NCI-H524 (cell line): ENCODE measurements around the gene ATP7A.

ENCODE experiments used
- DNase-seq, 2 experiments: peaks; one replicate each; lab custom pipeline; 2025; lab: John Stamatoyannopoulos, UW

Gene ATP7A

GRCh38 chrX:77945910-77946545 lies 35.5 kb downstream of the ATP7A start:
- no peak for DNase-seq

- DNase-seq, result no peak
Measured at GRCh38 chrX:77946571-77946970, 36.1 kb downstream of the ATP7A start.

- no peak for DNase-seq
Measured at GRCh38 chrX:77949840-77950239, 39.3 kb downstream of the ATP7A start.

DNA sequence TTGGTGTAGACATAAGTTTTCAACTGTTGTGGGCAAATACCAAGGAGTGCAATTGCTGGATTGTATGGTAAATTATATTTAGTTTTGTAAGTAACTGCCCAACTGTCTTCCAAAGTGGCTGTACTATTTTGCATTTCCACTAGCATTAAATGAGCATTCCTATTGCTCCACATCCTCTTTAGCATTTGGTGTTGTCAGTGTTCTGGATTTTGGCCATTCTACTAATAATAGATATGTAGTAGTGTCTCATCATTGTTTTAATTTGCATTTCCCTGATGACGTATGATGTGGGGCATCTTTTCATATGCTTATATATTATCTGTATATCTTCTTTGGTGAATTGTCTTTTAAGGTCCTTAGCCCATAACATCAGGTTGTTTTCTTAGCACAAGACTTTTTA lies 41.7 kb downstream of the ATP7A start:
- DNase-seq, result no peak

DNA sequence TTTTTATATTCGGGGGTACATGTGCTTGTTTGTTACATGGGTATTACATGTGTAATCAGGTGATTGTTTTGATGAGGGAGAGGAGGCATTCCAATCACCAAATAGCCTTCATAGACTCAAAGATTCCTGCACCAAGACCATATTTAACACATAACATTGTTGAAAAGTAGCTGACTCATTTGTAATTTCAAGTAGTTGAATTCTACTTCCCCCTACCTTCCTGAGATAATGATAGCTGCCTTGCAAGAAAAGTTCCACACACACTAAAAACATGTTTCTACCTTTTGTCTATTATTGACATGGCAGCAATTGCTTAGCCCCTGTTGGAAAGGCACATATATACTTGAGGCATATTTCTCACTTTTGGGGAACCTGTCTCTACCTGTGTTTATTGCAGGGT lies 42.8 kb downstream of the ATP7A start:
- DNase-seq, result no peak

DNA sequence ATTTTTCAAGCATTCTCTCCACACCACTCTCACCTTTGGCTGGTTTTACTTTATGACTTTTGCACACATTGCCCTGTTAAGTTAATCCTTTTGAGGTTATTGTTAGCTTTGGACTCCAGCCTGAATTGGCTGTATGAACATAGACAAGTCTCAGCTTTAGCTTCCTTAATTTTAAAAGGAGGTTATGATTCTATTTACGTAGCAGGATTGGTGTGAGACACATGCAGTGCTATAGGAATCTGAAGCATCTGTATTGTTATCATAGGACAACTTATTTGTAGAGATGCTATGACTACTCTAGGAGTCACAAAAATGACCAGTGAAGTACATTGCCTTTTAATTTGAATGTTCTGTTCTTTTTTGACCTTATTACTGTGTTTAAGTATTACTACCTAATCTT lies 43.2 kb downstream of the ATP7A start:
- DNase-seq, result no peak

GRCh38 chrX:77960567-77960966 lies 50.1 kb downstream of the ATP7A start:
- no peak for DNase-seq

DNA sequence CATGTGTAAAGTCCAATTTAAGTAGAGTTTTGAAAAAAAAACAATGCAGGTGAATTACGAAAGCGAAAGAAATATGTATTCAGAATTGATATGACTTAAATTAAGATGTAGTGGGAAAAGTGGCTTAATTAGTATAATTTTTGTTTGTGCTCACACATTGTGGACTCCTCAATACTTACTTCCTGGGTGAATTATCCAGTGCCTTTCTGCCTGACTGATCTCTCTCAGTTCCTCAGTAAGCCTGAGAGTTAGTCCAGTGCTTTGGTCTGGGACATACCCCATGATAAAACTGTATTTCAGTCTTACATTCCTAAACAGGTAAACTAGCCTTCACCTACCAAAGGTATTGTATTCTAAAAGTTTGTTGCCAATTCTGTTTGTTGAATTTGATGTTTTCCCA lies 50.6 kb downstream of the ATP7A start:
- no peak for DNase-seq

GRCh38 chrX:77962068-77962902 lies 51.8 kb downstream of the ATP7A start:
- no peak for DNase-seq

- no peak for DNase-seq
Measured at GRCh38 chrX:77966361-77966760, 55.9 kb downstream of the ATP7A start.

DNA sequence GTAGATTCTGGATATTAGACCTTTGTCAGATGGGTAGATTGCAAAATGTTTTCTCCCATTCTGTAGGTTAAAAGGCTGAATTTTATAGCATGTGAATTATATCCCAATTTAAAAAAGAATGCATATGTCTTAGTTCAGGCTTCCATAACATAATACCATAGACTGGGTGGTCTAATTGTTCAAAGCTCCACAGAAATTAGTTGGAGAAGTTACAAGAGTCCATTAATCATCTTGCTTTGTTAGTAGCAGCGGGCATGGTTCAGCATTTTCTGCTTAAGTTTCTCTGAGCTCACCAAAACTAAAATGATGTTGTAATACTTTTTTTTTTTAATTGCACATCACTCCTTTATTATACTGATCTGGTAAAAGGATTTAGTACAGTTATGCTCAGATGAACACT lies 57.1 kb downstream of the ATP7A start:
- DNase-seq, result no peak

DNA sequence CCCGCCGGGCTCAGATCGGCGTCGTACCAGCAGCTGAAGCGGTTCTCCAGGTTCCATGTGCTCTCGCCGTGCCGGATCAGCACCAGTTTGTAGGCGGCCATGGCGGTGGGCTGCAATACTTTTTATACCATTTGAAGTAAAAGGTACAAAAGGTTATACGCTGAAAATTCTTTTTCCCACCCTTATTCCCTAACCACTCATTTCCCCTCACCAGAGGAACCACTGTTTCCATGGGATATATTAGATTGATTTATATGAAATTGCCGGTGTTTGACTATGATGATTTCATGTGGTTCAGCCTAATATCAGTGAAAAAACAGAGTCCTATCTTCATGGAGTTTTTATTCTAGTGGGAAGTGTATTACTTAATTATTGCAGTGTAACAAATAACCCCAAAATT lies 59.0 kb downstream of the ATP7A start, which contains the start of gene PGAM4:
Gene PGAM4, minus strand, starts transcription at position 101 of the 400 bp plus-strand sequence. Its CDS starts 0 bp downstream, at position 101.
- DNase-seq, result no peak

DNA sequence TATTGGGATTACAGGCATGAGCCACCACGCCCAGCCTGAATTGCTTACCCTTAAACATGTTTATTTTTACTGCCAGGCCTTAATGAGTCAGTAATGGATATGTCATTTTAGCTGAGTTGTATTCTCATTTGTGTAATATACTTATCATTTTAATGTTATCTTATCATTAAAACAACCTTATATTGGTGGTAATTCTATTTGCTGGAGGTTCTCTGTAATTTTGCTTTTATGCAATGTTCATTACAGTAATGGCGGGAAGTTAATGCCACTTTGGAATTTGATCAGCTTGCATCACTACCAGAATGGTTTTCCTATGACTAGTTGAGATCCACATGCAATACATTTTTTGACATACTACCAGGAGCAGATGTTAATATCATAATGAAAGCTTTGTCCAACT lies 65.3 kb downstream of the ATP7A start:
- DNase-seq, result no peak

GRCh38 chrX:77977095-77977494 lies 66.6 kb downstream of the ATP7A start:
- DNase-seq, result no peak

GRCh38 chrX:77977518-77977917 lies 67.0 kb downstream of the ATP7A start:
- DNase-seq, result no peak

- no peak for DNase-seq
Measured at GRCh38 chrX:77979870-77980269, 69.4 kb downstream of the ATP7A start.

DNA sequence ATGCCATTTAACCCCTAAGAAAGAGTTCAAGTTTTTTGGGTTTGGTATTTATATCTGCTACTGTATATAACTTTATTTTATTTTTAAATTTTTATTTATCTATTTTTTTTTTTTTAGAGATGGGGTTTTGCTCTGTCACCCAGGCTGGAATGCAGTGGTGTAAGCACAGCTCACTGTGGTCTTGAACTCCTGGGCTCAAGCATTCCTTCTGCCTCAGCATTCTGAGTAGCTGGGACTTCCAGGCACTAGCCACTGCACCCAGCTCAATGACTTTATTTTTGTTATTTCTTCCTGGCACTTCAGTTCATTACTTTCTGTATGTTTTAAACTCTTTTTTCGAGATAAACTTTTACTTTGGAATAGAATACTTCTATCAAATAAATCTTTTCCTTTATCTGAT lies 101.4 kb downstream of the ATP7A start:
- no peak for DNase-seq

DNA sequence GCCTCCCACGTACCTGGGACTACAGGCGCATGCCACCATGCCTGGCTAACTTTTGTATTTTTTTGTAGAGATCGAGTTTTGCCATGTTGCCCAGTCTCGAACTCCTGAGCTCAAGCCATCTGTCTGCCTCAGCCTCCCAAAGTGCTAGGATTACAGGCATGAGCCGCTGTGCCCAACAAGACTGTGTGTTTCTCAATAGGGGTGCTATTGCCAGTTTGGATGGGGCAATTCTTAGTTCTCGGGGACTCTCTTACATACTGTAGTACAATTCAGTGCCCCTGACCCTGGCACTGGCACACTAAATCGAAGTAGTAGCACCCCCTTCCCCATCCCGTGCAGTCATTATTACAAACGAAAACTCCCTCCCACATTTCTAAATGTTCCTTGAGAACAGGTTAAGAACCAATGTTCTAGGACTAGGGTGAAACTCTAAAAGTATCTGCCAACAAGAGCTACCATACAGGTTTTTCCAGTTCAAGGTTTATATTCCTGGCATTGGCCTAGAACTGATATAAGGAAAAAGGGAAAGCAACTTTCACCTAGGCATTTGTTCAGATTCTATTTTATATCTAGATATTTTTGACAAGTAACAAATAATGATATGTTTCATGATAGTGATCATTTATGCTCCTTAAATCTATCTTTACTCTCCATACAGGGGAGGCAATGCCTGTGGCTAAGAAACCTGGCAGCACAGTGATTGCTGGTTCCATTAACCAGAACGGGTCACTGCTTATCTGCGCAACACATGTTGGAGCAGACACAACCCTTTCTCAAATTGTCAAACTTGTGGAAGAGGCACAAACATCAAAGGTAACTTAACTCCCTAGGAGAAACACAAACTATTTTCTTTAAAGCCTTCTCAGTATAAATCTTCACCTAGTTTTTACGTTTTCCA lies 109.3 kb downstream of the ATP7A start:
- DNase-seq, result no peak

DNA sequence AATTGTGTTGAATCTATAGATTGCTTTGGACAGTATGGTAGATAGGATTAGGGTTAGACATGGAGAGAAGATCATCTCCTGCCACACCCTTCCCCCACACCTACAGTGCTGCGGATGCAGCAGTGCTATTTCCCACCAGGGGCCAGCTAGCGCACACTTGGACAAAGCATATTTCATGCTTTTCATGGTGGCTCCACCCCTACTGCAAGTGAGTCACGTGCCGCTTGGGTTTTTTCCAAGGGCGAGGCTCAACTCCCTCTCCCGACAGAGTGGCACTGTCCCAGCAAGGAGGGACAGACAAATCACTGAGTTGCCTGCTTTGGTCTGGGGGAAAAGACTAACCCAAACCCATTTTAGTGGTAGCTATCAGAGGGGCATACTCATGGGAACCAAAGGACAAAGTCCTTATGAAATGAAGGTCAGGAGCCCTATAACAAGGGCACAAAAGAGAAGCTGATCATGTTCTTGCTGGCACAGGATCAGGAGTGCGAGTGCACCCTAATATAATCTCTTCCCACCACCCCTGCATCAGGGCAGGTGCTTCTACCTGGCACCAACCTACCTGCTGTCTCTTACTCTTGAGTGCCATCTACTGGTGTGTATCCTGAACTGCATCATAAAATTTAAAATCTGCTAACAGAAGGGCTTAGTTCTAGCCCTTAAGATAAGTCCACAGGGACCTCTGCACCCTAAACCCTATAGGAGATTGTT lies 114.0 kb downstream of the ATP7A start:
- peak in 1 of 2 experiments; percentile 22 for DNase-seq

DNA sequence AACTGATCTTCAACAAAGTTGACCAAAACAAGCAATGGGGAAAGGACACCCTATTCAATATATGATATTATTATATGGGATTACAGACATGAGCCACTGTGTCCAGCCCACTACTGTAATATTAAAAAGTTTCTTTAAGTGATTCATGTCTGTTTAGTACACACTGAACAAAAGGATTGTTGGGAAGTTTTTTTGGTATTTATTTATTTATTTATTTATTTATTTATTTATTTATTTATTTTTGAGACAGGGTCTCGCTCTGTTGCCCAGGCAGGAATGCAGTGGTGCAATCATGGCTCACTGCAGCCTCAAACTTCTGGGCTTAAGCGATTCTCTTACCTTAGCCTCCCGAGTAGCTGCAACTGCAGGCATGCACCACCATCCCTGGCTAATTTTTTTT lies 117.3 kb downstream of the ATP7A start:
- no peak for DNase-seq

GRCh38 chrX:78029663-78030062 lies 119.2 kb downstream of the ATP7A start:
- DNase-seq, result peak; percentile 47 to 50

DNA sequence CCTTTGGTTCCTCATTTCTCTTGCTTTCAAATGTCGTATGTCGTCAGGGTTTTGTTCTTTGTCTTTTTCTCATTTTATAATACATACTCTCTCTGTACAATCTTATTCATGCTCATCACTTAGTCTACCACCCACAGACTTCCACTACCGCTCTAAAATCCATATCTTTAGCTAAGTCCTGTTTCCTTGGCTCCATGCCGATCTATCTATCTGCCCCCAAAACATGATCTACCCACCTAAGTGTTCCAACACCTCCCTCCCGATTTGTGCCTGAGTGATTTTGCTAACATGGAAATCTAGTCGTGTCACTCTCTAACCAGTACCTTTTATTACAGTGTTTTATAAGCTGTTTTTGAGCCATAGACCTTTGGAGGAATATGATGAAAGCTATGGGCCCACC lies 124.6 kb downstream of the ATP7A start:
- no peak for DNase-seq
